Upper lobe of right lung (tissue), 1 donor: ENCODE measurements around the gene SPOCK1. TPM values are rescaled to one million over a fixed set of nuclear protein-coding genes. Genes with fewer than 3 reads are reported as not detected.

Experiments used
- ATAC-seq: fragments of 200-7000 bp; cut with Tn5 transposase; one replicate; pipeline ENCODE4 v1.9.1; 2020; ENCODE audit warnings: mild to moderate bottlenecking, moderate library complexity
- DNase-seq: peaks from one replicate; pipeline ENCODE4 v3.0.0-alpha.2; 2020
- H3K27ac ChIP-seq: fragments of 200-600 bp; one replicate; pipeline ENCODE4 v1.8.0; 2022
- H3K27me3 ChIP-seq: fragments of 200-600 bp; one replicate; pipeline ENCODE4 v1.8.0; 2022; ENCODE audit warnings: mild to moderate bottlenecking
- H3K36me3 ChIP-seq: fragments of 200-600 bp; one replicate; pipeline ENCODE4 v1.8.0; 2022
- H3K4me1 ChIP-seq: fragments of 200-600 bp; one replicate; pipeline ENCODE4 v1.8.0; 2022
- H3K4me3 ChIP-seq: fragments of 200-600 bp; one replicate; pipeline ENCODE4 v1.8.0; 2022; ENCODE audit warnings: mild to moderate bottlenecking
- H3K9me3 ChIP-seq: fragments of 200-600 bp; one replicate; pipeline ENCODE4 v1.8.0; 2022
- CTCF ChIP-seq: fragments of 200-600 bp; IDR thresholded peaks from one replicate; pipeline ENCODE4 v1.8.0; 2022; ENCODE audit warnings: antibody characterized with exemption
- intact Hi-C: fragments of 100-400 bp; cut with DNase I; formaldehyde crosslinking; loops from one replicate; pipeline ENCODE4 v1.11.0; 2022
- total RNA-seq: library from RNA; stranded (reverse); fragmentation: NEBNext Ultra II Directional; extraction: Animal tissue kit (Norgen Biotek cat#: 25700); gene quantifications from one replicate; pipeline ENCODE4 v1.2.1, GENCODE V29; 2021
- donor health status: DM: no; HTN: yes; CAD: no; lungs with severe emphysema.

Gene SPOCK1
- total RNA-seq, 1 donor from 2014 or later, result 4.0 TPM

GRCh38 chr5:137280656-137281055, 218.5 kb downstream of the SPOCK1 start:
- no peak overlapping the region for H3K27ac ChIP-seq
- no peak for TF ChIP-seq CTCF
- H3K9me3 ChIP-seq, result no peaks in the 10 kb centered on the region
- no peak overlapping the region for H3K4me3 ChIP-seq
- H3K27me3 ChIP-seq, result no peaks in the 10 kb centered on the region
- intact Hi-C loops, result no loop called here
- H3K36me3 ChIP-seq, result no peaks in the 10 kb centered on the region
- no peak for DNase-seq
- H3K4me1 ChIP-seq, result no peaks in the 10 kb centered on the region
- no peak for ATAC-seq

DNA sequence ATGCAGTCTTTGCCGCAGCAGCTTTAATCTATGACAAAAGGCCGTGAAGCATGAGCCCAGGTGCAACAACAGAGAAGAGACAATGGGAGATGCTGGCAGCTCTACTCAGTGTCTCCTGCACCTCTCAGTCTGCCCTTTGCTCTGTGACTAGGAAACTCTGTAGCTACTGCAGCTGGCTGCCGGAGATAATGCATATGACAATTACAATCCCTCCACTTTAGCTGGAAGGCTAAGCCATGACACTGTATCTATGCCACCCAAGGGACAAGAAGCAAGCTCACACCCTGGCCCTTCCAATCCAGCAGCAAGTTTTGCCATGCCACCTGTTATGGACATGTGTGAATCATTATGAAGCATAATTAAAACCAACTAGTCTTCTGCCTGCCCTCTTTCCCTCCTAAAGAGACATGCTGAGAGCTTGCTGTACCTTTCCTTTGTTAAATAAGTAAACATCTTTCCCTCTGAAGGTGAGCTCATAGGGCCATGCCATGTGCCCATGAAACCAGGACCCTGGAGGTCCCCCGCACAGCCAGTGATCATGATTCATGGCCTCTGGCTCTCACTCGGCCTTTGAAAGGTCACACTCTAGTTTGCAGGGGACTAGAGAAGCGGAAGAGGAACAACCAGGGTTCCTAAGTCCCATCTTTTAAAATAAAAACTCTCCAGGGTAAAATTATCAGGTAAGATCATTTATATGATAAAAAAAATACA, 219.4 kb downstream of the SPOCK1 start:
- H3K27ac ChIP-seq, result no peak overlapping the region
- DNase-seq, result no peak
- H3K27me3 ChIP-seq, result no peaks in the 10 kb centered on the region
- no peak for TF ChIP-seq CTCF
- H3K4me1 ChIP-seq, result no peaks in the 10 kb centered on the region
- intact Hi-C loops, result no loop called here
- no peaks in the 10 kb centered on the region for H3K36me3 ChIP-seq
- no peak overlapping the region for H3K4me3 ChIP-seq
- ATAC-seq, result no peak
- no peaks in the 10 kb centered on the region for H3K9me3 ChIP-seq

GRCh38 chr5:137278476-137278875, 220.7 kb downstream of the SPOCK1 start:
- Histone ChIP-seq H3K27me3 (no peaks in the 10 kb centered on the region), H3K4me3 (no peak overlapping the region), H3K36me3 (no peaks in the 10 kb centered on the region), H3K4me1 (no peaks in the 10 kb centered on the region), H3K9me3 (no peaks in the 10 kb centered on the region), H3K27ac (no peak overlapping the region)
- DNase-seq (no peak), ATAC-seq (no peak)
- intact Hi-C loops, result no loop called here
- TF ChIP-seq CTCF, result no peak

GRCh38 chr5:137275083-137275482, 224.0 kb downstream of the SPOCK1 start:
- H3K27me3 ChIP-seq, result no peaks in the 10 kb centered on the region
- DNase-seq (no peak), ATAC-seq (no peak)
- no peak overlapping the region for H3K27ac ChIP-seq
- intact Hi-C loops, result no loop called here
- no peak overlapping the region for H3K4me3 ChIP-seq
- no peak for TF ChIP-seq CTCF
- H3K9me3 ChIP-seq, result no peaks in the 10 kb centered on the region
- no peaks in the 10 kb centered on the region for H3K36me3 ChIP-seq
- no peaks in the 10 kb centered on the region for H3K4me1 ChIP-seq

GRCh38 chr5:137273511-137273910, 225.6 kb downstream of the SPOCK1 start:
- H3K4me1 ChIP-seq, result no peaks in the 10 kb centered on the region

More at GRCh38 chr5:137273511-137273910, 225.6 kb downstream of the SPOCK1 start:
- intact Hi-C loops, result no loop called here
- DNase-seq (no peak), ATAC-seq (no peak)
- Histone ChIP-seq H3K4me3 (no peak overlapping the region), H3K27ac (no peak overlapping the region), H3K27me3 (no peaks in the 10 kb centered on the region), H3K9me3 (no peaks in the 10 kb centered on the region), H3K36me3 (no peaks in the 10 kb centered on the region)
- no peak for TF ChIP-seq CTCF
